Measurements from ENCODE around the gene CTTNBP2. TPM values are rescaled to one million over a fixed set of nuclear protein-coding genes. Genes with fewer than 3 reads are reported as not detected.
"Not testable (repeated sequence)": the region's sequence is repeated elsewhere in the genome, so short reads cannot be mapped to it uniquely, and the experiment has no call there.

CTTNBP2 gene
- total RNA-seq, 1 donor from 2014 or later = 25.5 TPM

- Histone ChIP-seq H3K9me3 (ENCODE audit: low read depth) (no peaks in the 10 kb centered on the region), H3K4me2 (no peak overlapping the region), H3K27ac (no peak overlapping the region), H3K4me1 (peaks cover 6% of the 10 kb centered on the region), H3K4me3 (no peak overlapping the region), H3K27me3 (no peaks in the 10 kb centered on the region), H3K36me3 (peaks cover 5% of the 10 kb centered on the region), H3F3A (ENCODE audit: low read depth) (no peaks in the 10 kb centered on the region), H4K20me1 (ENCODE audit: low read depth) (no peaks in the 10 kb centered on the region), H3K9ac (no peak overlapping the region), H2AFZ (replicated peaks) (no peak overlapping the region), H3K79me2 (ENCODE audit: low read depth) (no peaks in the 10 kb centered on the region)
- no peak for DNase-seq (ENCODE audit: low spot score)
- TF ChIP-seq CTCF (IDR thresholded peaks at IDR 0.05) (no peak), EZH2 (IDR thresholded peaks at IDR 0.05) (no peak), EZH2phosphoT487 (IDR thresholded peaks at IDR 0.05) (no peak)
- Mint-ChIP-seq H3K27me3 (ENCODE audit: insufficient read depth, low read depth) (no peaks in the 10 kb centered on the region), H3K27ac (no peak overlapping the region), H3K9me3 (no peaks in the 10 kb centered on the region), H3K4me1 (peaks cover 7% of the 10 kb centered on the region), H3K36me3 (peaks cover 2% of the 10 kb centered on the region), H3K4me3 (no peak overlapping the region)
Observed at GRCh38 chr7:117716707-117717299, 156.4 kb downstream of the CTTNBP2 start.

- no peaks in the 10 kb centered on the region for H4K20me1 ChIP-seq (ENCODE audit: low read depth)
- no peaks in the 10 kb centered on the region for H3K4me1 ChIP-seq
- H3K27me3 ChIP-seq = no peaks in the 10 kb centered on the region
- Mint-ChIP-seq H3K27me3 (ENCODE audit: insufficient read depth, low read depth) (no peaks in the 10 kb centered on the region), H3K9me3 (no peaks in the 10 kb centered on the region), H3K4me1 (peaks cover 1% of the 10 kb centered on the region), H3K27ac (no peak overlapping the region), H3K36me3 (peaks cover 2% of the 10 kb centered on the region), H3K4me3 (no peak overlapping the region)
- no peak overlapping the region for H3K27ac ChIP-seq
- no peak overlapping the region for H3K9ac ChIP-seq
- no peaks in the 10 kb centered on the region for H3F3A ChIP-seq (ENCODE audit: low read depth)
- H3K79me2 ChIP-seq (ENCODE audit: low read depth) = no peaks in the 10 kb centered on the region
- no peak overlapping the region for H2AFZ ChIP-seq (replicated peaks)
- H3K4me2 ChIP-seq = no peak overlapping the region
- peak; percentile 64 for DNase-seq (ENCODE audit: low spot score)
- H3K4me3 ChIP-seq = no peak overlapping the region
- H3K9me3 ChIP-seq (ENCODE audit: low read depth) = no peaks in the 10 kb centered on the region
- H3K36me3 ChIP-seq = peaks cover 6% of the 10 kb centered on the region
- peak; percentile 68 for TF ChIP-seq CTCF (IDR thresholded peaks at IDR 0.05)
- TF ChIP-seq EZH2 (IDR thresholded peaks at IDR 0.05) = no peak
Observed at GRCh38 chr7:117715784-117716445, 157.3 kb downstream of the CTTNBP2 start.

GRCh38 chr7:117711556-117711955 lies 161.7 kb downstream of the CTTNBP2 start:
- no peak for DNase-seq (ENCODE audit: low spot score)
- H4K20me1 ChIP-seq (ENCODE audit: low read depth) = no peaks in the 10 kb centered on the region
- H3K4me3 ChIP-seq = no peak overlapping the region
- H3K9ac ChIP-seq = no peak overlapping the region
- Mint-ChIP-seq H3K4me1 (no peaks in the 10 kb centered on the region), H3K9me3 (no peaks in the 10 kb centered on the region), H3K36me3 (no peaks in the 10 kb centered on the region), H3K27ac (no peak overlapping the region), H3K4me3 (no peak overlapping the region), H3K27me3 (ENCODE audit: insufficient read depth, low read depth) (no peaks in the 10 kb centered on the region)
- no peak for TF ChIP-seq EZH2 (IDR thresholded peaks at IDR 0.05)
- no peak for TF ChIP-seq EZH2phosphoT487 (IDR thresholded peaks at IDR 0.05)
- TF ChIP-seq CTCF (IDR thresholded peaks at IDR 0.05) = no peak
- H3K9me3 ChIP-seq (ENCODE audit: low read depth) = no peaks in the 10 kb centered on the region
- H3K36me3 ChIP-seq = peaks cover 12% of the 10 kb centered on the region
- H3K4me1 ChIP-seq = no peaks in the 10 kb centered on the region
- H2AFZ ChIP-seq (replicated peaks) = no peak overlapping the region
- H3K27ac ChIP-seq = no peak overlapping the region
- H3K27me3 ChIP-seq = no peaks in the 10 kb centered on the region
- H3F3A ChIP-seq (ENCODE audit: low read depth) = no peaks in the 10 kb centered on the region
- H3K79me2 ChIP-seq (ENCODE audit: low read depth) = no peaks in the 10 kb centered on the region
- no peak overlapping the region for H3K4me2 ChIP-seq

- H3K79me2 ChIP-seq (ENCODE audit: low read depth); H3K4me3 Mint-ChIP-seq; H3K4me3 ChIP-seq; H3K27ac ChIP-seq; H3K4me2 ChIP-seq; H3K4me1 ChIP-seq; H3K36me3 Mint-ChIP-seq; H3F3A ChIP-seq (ENCODE audit: low read depth); H4K20me1 ChIP-seq (ENCODE audit: low read depth); H2AFZ ChIP-seq (replicated peaks); H3K9ac ChIP-seq; DNase-seq (ENCODE audit: low spot score); H3K9me3 ChIP-seq (ENCODE audit: low read depth); H3K27me3 ChIP-seq; H3K27me3 Mint-ChIP-seq (ENCODE audit: insufficient read depth, low read depth); H3K4me1 Mint-ChIP-seq; H3K27ac Mint-ChIP-seq; H3K9me3 Mint-ChIP-seq: not testable (repeated sequence)
- peaks cover 12% of the 10 kb centered on the region for H3K36me3 ChIP-seq
Observed at GRCh38 chr7:117708173-117708572, 165.1 kb downstream of the CTTNBP2 start.
